NCI-H748 treated with DMSO at 0.1 percent for 48 hours (cell line): ENCODE results near the gene COLGALT1.
"Not testable (repeated sequence)": the region's sequence is repeated elsewhere in the genome, so short reads cannot be mapped to it uniquely, and the experiment has no call there.

Experiments
- DNase-seq: peaks from one replicate; lab custom pipeline; 2025; lab: John Stamatoyannopoulos, UW

Gene COLGALT1

GRCh38 chr19:17555480-17555928 is at the start of gene COLGALT1:
TSS of gene COLGALT1 (plus strand) at chr19:17555649. CDS start at chr19:17555714, 65 bp downstream.
- DNase-seq: peak; percentile 83

GRCh38 chr19:17506745-17507144 is 48.7 kb upstream of the COLGALT1 start:
- no peak for DNase-seq

- DNase-seq: not testable (repeated sequence)
These were observed 46.9 kb upstream of the COLGALT1 start for GRCh38 chr19:17508558-17508933.

GRCh38 chr19:17510220-17510993 is 45.0 kb upstream of the COLGALT1 start:
- DNase-seq: no peak

- DNase-seq: peak; percentile 6
These were observed 43.5 kb upstream of the COLGALT1 start for GRCh38 chr19:17511724-17512573.

- no peak for DNase-seq
These were observed 42.9 kb upstream of the COLGALT1 start for GRCh38 chr19:17512574-17512939.

- DNase-seq: no peak
These were observed 39.9 kb upstream of the COLGALT1 start for GRCh38 chr19:17515408-17516149.

GRCh38 chr19:17517898-17518297 is 37.6 kb upstream of the COLGALT1 start:
- DNase-seq: no peak

- not testable (repeated sequence) for DNase-seq
These were observed 36.8 kb upstream of the COLGALT1 start for GRCh38 chr19:17518654-17519053.

GRCh38 chr19:17519967-17520366 is 35.5 kb upstream of the COLGALT1 start:
- DNase-seq: no peak

GRCh38 chr19:17520865-17521264 is 34.6 kb upstream of the COLGALT1 start:
- no peak for DNase-seq

- no peak for DNase-seq
These were observed 32.2 kb upstream of the COLGALT1 start for GRCh38 chr19:17522988-17523872.

GRCh38 chr19:17524651-17525050 is 30.8 kb upstream of the COLGALT1 start:
- DNase-seq: no peak

GRCh38 chr19:17525141-17525540 is 30.3 kb upstream of the COLGALT1 start:
- DNase-seq: no peak

- DNase-seq: no peak
These were observed 28.5 kb upstream of the COLGALT1 start for GRCh38 chr19:17526922-17527321.

- no peak for DNase-seq
These were observed 28.1 kb upstream of the COLGALT1 start for GRCh38 chr19:17527326-17527725.

- DNase-seq: no peak
These were observed 26.8 kb upstream of the COLGALT1 start for GRCh38 chr19:17528610-17529009.

GRCh38 chr19:17529239-17530158 is 25.9 kb upstream of the COLGALT1 start:
- no peak for DNase-seq

- DNase-seq: no peak
These were observed 24.9 kb upstream of the COLGALT1 start for GRCh38 chr19:17530586-17530985.

GRCh38 chr19:17532116-17532515 is 23.3 kb upstream of the COLGALT1 start:
- no peak for DNase-seq
